Left lung (tissue), 10 donors: ENCODE data around the gene PGC. TPM values are rescaled to one million over a fixed set of nuclear protein-coding genes. Genes with fewer than 3 reads are reported as not detected.
A peak's percentile ranks its signal among the peaks of the same experiment; 100 is the strongest.

Source experiments
- ATAC-seq: fragments of 200-7000 bp; cut with Tn5 transposase; one replicate; pipeline ENCODE4 v1.9.1; 2020; ENCODE audit warnings: moderate library complexity
- DNase-seq, 4 donors: peaks; one replicate each; pipeline ENCODE4 v3.0.0-alpha.2; 2013 to 2020
- H3K27ac ChIP-seq, 2 donors: fragments of 200-600 bp; sonication (generic) in 1 of 2; one replicate each; pipeline versions ENCODE4 v1.5.0 to v1.8.0; 2020 to 2021
- H3K27me3 ChIP-seq, 2 donors: fragments of 200-600 bp; sonication (generic) in 1 of 2; one replicate each; pipeline versions ENCODE4 v1.5.0 to v1.8.0; 2020 to 2021
- H3K36me3 ChIP-seq, 2 donors: fragments of 200-600 bp; sonication (generic) in 1 of 2; one replicate each; pipeline versions ENCODE4 v1.5.0 to v1.8.0; 2020 to 2021
- H3K4me1 ChIP-seq, 2 donors: fragments of 200-600 bp; one replicate each; pipeline ENCODE4 v1.8.0; 2021
- H3K4me3 ChIP-seq, 2 donors: fragments of 200-600 bp; sonication (generic) in 1 of 2; one replicate each; pipeline versions ENCODE4 v1.5.0 to v1.8.0; 2020 to 2021; ENCODE audit warnings: mild to moderate bottlenecking in 1 of 2
- H3K9me3 ChIP-seq, 2 donors: fragments of 200-600 bp; sonication (generic) in 1 of 2; one replicate each; pipeline versions ENCODE4 v1.5.0 to v1.8.0; 2020 to 2021
- CTCF ChIP-seq, 2 donors: fragments of 200-600 bp; sonication (generic) in 1 of 2; IDR thresholded peaks; one replicate each; pipeline versions ENCODE4 v1.5.0 to v1.8.0; 2021; ENCODE audit warnings: antibody characterized with exemption in 2 of 2
- intact Hi-C, 2 donors: fragments of 100-400 bp; cut with DNase I; formaldehyde crosslinking; loops; one replicate each; pipeline versions ENCODE4 v1.11.2 to v1.14.2; 2022
- polyA plus RNA-seq, 6 donors: library from polyadenylated mRNA; unstranded; fragments of 120-200 nt; gene quantifications; one replicate each; pipeline ENCODE4 v1.2.1, GENCODE V29; 2013; ENCODE audit not compliant: insufficient read length in 6 of 6
- total RNA-seq, 2 donors: library from RNA; stranded (reverse); fragmentation: NEBNext Ultra II Directional; extraction: Animal tissue kit (Norgen Biotek cat#: 25700); gene quantifications; one replicate each; pipeline ENCODE4 v1.2.1, GENCODE V29; 2021
- donor health status: DM: no; HTN: yes; CAD: no.
- donor health status: DM: no; HTN: no; CAD: no.

The PGC gene
- total and polyA plus RNA-seq, 8 donors = 5.4 to 266 (median 8.2) TPM

- intact Hi-C loops = no loop called here
- no peak for TF ChIP-seq CTCF (IDR thresholded peaks at IDR 0.05)
- Histone ChIP-seq H3K4me1 (peaks cover 5 to 11% of the 10 kb centered on the region in 2 donors), H3K9me3 (no peaks in the 10 kb centered on the region), H3K36me3 (no peaks in the 10 kb centered on the region), H3K4me3 (no peak overlapping the region), H3K27ac (peak overlapping the region in 1 of 2 donors; percentile 75), H3K27me3 (no peaks in the 10 kb centered on the region)
- ATAC-seq (peak; percentile 17), DNase-seq (no peak)
Observed at GRCh38 chr6:41748102-41748477, 893 bp upstream of the PGC start.

GRCh38 chr6:41746107-41746506, 1.1 kb downstream of the PGC start:
- Histone ChIP-seq H3K4me1 (peaks cover 5 to 11% of the 10 kb centered on the region in 2 donors), H3K36me3 (no peaks in the 10 kb centered on the region), H3K27ac (peak overlapping the region in 1 of 2 donors; percentile 13), H3K4me3 (no peak overlapping the region), H3K27me3 (no peaks in the 10 kb centered on the region), H3K9me3 (no peaks in the 10 kb centered on the region)
- no peak for DNase-seq
- TF ChIP-seq CTCF (IDR thresholded peaks at IDR 0.05) = no peak
- ATAC-seq = no peak
- intact Hi-C loops = no loop called here

DNA sequence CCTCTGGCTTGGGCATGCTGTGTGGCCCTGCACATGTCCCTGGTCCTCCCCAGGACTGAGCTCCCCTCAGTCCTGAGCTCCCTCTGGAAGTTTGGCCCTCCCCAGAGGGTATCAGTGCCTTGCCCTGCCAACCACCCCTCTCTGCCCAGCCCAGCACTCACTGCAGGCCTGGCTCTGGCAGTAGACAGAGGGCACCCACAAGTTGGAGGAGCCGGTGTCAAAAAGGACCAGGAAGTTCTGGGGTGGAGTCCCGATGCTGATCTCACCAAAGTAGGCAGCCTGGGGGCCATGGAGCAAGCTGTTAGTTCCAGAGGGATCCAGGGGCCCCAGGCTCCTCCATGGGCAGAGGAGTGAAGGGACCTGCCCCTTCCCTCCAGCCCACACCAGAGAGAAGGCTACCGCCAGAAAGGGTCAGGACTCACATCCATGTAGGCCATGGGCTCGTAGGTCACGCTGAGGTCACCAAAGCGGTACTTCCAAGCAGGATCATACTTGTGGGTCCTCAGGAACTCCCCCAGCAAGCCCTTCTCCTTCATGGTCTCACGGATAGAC, 2.9 kb downstream of the PGC start:
- Histone ChIP-seq H3K36me3 (no peaks in the 10 kb centered on the region), H3K4me1 (peaks cover 5 to 11% of the 10 kb centered on the region in 2 donors), H3K4me3 (no peak overlapping the region), H3K9me3 (no peaks in the 10 kb centered on the region), H3K27ac (no peak overlapping the region), H3K27me3 (no peaks in the 10 kb centered on the region)
- TF ChIP-seq CTCF (IDR thresholded peaks at IDR 0.05) = no peak
- intact Hi-C loops = no loop called here
- no peak for ATAC-seq
- DNase-seq = no peak

GRCh38 chr6:41743406-41744235, 3.6 kb downstream of the PGC start:
- no peak overlapping the region for H3K27ac ChIP-seq
- DNase-seq = no peak
- peaks cover 3 to 7% of the 10 kb centered on the region in 2 donors for H3K4me1 ChIP-seq
- no peak for TF ChIP-seq CTCF (IDR thresholded peaks at IDR 0.05)
- no peaks in the 10 kb centered on the region for H3K9me3 ChIP-seq
- ATAC-seq = no peak
- H3K36me3 ChIP-seq = no peaks in the 10 kb centered on the region
- no peak overlapping the region for H3K4me3 ChIP-seq
- no peaks in the 10 kb centered on the region for H3K27me3 ChIP-seq
- intact Hi-C loops = no loop called here

- no peaks in the 10 kb centered on the region for H3K36me3 ChIP-seq
- intact Hi-C loops = no loop called here
- DNase-seq (no peak), ATAC-seq (no peak)
- no peak overlapping the region for H3K4me3 ChIP-seq
- H3K27ac ChIP-seq = no peak overlapping the region
- no peaks in the 10 kb centered on the region for H3K4me1 ChIP-seq
- no peaks in the 10 kb centered on the region for H3K27me3 ChIP-seq
- no peak for TF ChIP-seq CTCF (IDR thresholded peaks at IDR 0.05)
- H3K9me3 ChIP-seq = no peaks in the 10 kb centered on the region
Observed at GRCh38 chr6:41741625-41742490, 5.3 kb downstream of the PGC start.
